ENCODE results near the gene CTNNA1.
"Not testable (repeated sequence)": the region's sequence is repeated elsewhere in the genome, so short reads cannot be mapped to it uniquely, and the experiment has no call there.

The CTNNA1 gene

GRCh38 chr5:138714694-138715093, 38.5 kb upstream of the CTNNA1 start:
- DNase-seq: no peak
- TF ChIP-seq, protein P1, sequence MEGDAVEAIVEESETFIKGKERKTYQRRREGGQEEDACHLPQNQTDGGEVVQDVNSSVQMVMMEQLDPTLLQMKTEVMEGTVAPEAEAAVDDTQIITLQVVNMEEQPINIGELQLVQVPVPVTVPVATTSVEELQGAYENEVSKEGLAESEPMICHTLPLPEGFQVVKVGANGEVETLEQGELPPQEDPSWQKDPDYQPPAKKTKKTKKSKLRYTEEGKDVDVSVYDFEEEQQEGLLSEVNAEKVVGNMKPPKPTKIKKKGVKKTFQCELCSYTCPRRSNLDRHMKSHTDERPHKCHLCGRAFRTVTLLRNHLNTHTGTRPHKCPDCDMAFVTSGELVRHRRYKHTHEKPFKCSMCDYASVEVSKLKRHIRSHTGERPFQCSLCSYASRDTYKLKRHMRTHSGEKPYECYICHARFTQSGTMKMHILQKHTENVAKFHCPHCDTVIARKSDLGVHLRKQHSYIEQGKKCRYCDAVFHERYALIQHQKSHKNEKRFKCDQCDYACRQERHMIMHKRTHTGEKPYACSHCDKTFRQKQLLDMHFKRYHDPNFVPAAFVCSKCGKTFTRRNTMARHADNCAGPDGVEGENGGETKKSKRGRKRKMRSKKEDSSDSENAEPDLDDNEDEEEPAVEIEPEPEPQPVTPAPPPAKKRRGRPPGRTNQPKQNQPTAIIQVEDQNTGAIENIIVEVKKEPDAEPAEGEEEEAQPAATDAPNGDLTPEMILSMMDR (IDR thresholded peaks at IDR 0.05; ENCODE audit: low read depth, low read length, missing control alignments): no peak
- Histone ChIP-seq H3K27ac (no peak overlapping the region), H3K4me3 (ENCODE audit: low read depth, low read length) (no peak overlapping the region), H3K27me3 (replicated peaks) (no peaks in the 10 kb centered on the region), H3K36me3 (replicated peaks) (no peaks in the 10 kb centered on the region)
- in situ Hi-C loops (cut with HindIII; ENCODE audit: low pct_ligation_motif_present, low sequenced_read_pairs): no loop called here

DNA sequence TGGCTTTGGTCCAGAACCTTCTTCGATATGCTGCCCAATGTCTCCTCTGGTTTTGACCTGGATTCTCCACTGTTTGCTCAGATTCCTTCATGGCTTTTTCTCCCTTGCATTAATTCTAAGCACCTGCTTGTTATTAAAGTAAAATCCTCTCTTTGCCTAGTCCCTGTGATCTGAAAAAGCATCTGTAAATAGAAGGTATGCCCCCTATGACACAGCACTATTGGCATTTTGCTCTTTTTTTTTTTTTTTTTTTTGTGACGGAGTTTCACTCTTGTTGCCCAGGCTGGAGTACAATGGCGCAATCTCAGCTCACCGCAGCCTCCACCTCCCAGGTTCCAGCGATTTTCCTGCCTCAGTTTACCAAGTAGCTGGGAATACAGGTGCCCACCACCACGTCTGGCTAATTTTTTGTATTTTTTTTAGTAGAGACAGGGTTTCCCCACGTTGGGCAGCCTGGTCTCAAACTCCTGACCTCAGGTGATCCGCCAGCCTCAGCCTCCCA, 37.2 kb upstream of the CTNNA1 start:
- DNase-seq; H3K27ac ChIP-seq; H3K4me3 ChIP-seq (ENCODE audit: low read depth, low read length); H3K27me3 ChIP-seq (replicated peaks); in situ Hi-C loops (cut with HindIII; ENCODE audit: low pct_ligation_motif_present, low sequenced_read_pairs); H3K36me3 ChIP-seq (replicated peaks): not testable (repeated sequence)

GRCh38 chr5:138716456-138716924, 36.7 kb upstream of the CTNNA1 start:
- H3K4me3 ChIP-seq (ENCODE audit: low read depth, low read length): no peak overlapping the region
- TF ChIP-seq, protein P1 (IDR thresholded peaks at IDR 0.05; ENCODE audit: low read depth, low read length, missing control alignments): no peak
- no peak for DNase-seq
- in situ Hi-C loops (cut with HindIII; ENCODE audit: low pct_ligation_motif_present, low sequenced_read_pairs): no loop called here
- H3K27ac ChIP-seq: no peak overlapping the region
- H3K27me3 ChIP-seq (replicated peaks): no peaks in the 10 kb centered on the region
- H3K36me3 ChIP-seq (replicated peaks): no peaks in the 10 kb centered on the region

- DNase-seq: no peak
- TF ChIP-seq, protein P1 (IDR thresholded peaks at IDR 0.05; ENCODE audit: low read depth, low read length, missing control alignments): no peak
- Histone ChIP-seq H3K36me3 (replicated peaks) (no peaks in the 10 kb centered on the region), H3K4me3 (ENCODE audit: low read depth, low read length) (no peak overlapping the region), H3K27ac (no peak overlapping the region), H3K27me3 (replicated peaks) (no peaks in the 10 kb centered on the region)
- in situ Hi-C loops (cut with HindIII; ENCODE audit: low pct_ligation_motif_present, low sequenced_read_pairs): no loop called here
Measured at GRCh38 chr5:138717399-138717798, 35.8 kb upstream of the CTNNA1 start.

GRCh38 chr5:138719811-138720210, 33.4 kb upstream of the CTNNA1 start:
- no peak overlapping the region for H3K4me3 ChIP-seq (ENCODE audit: low read depth, low read length)
- no peak overlapping the region for H3K27ac ChIP-seq
- H3K36me3 ChIP-seq (replicated peaks): no peaks in the 10 kb centered on the region
- in situ Hi-C loops (cut with HindIII; ENCODE audit: low pct_ligation_motif_present, low sequenced_read_pairs): no loop called here
- TF ChIP-seq, protein P1 (IDR thresholded peaks at IDR 0.05; ENCODE audit: low read depth, low read length, missing control alignments): no peak
- H3K27me3 ChIP-seq (replicated peaks): no peaks in the 10 kb centered on the region
- no peak for DNase-seq

- in situ Hi-C loops (cut with HindIII; ENCODE audit: low pct_ligation_motif_present, low sequenced_read_pairs): no loop called here
- no peak overlapping the region for H3K27ac ChIP-seq
Measured at GRCh38 chr5:138720840-138721239, 32.4 kb upstream of the CTNNA1 start.

More at GRCh38 chr5:138720840-138721239, 32.4 kb upstream of the CTNNA1 start:
- H3K27me3 ChIP-seq (replicated peaks): no peaks in the 10 kb centered on the region
- no peak overlapping the region for H3K4me3 ChIP-seq (ENCODE audit: low read depth, low read length)
- H3K36me3 ChIP-seq (replicated peaks): no peaks in the 10 kb centered on the region
- DNase-seq: no peak
- TF ChIP-seq, protein P1 (IDR thresholded peaks at IDR 0.05; ENCODE audit: low read depth, low read length, missing control alignments): no peak

Data from brain microvascular endothelial cell (primary cell).